Erythroblast (primary cell): ENCODE measurements around the gene DLL4.
A peak's percentile ranks its signal among the peaks of the same experiment; 100 is the strongest.

Source experiments
- DNase-seq, 2 experiments: peaks; one replicate each; lab custom pipeline; 2025; lab: John Stamatoyannopoulos, UW
- GATA1 ChIP-seq: IDR thresholded peaks from 2 replicates; pipeline ENCODE4 v1.6.1; 2011; ENCODE audit warnings: low read depth, mild to moderate bottlenecking, control low read depth, low read length, moderate library complexity
- POLR2A ChIP-seq: IDR thresholded peaks from 2 replicates; pipeline ENCODE4 v1.6.1; 2011; ENCODE audit warnings: mild to moderate bottlenecking, low read length

Gene DLL4

GRCh38 chr15:40926659-40927494, 2.3 kb upstream of the DLL4 start:
- TF ChIP-seq GATA1 (no peak), POLR2A (no peak)
- no peak for DNase-seq

GRCh38 chr15:40927495-40927872, 1.7 kb upstream of the DLL4 start:
- TF ChIP-seq GATA1 (no peak), POLR2A (no peak)
- no peak for DNase-seq

- no peak for DNase-seq
Measured at GRCh38 chr15:40927873-40928806, 1.0 kb upstream of the DLL4 start.

GRCh38 chr15:40929660-40930429, 705 bp downstream of the DLL4 start:
- DNase-seq = peak; percentile 32 to 37
- TF ChIP-seq GATA1 = no peak
- no peak for TF ChIP-seq POLR2A

More at GRCh38 chr15:40927873-40928806, 1.0 kb upstream of the DLL4 start:
- TF ChIP-seq POLR2A (no peak), GATA1 (no peak)

GRCh38 chr15:40930430-40931299, 1.5 kb downstream of the DLL4 start:
- peak; percentile 34 to 49 for DNase-seq
- TF ChIP-seq GATA1 = no peak
- TF ChIP-seq POLR2A = no peak

GRCh38 chr15:40931300-40932142, 2.4 kb downstream of the DLL4 start:
- DNase-seq = no peak
- no peak for TF ChIP-seq GATA1
- no peak for TF ChIP-seq POLR2A

- DNase-seq = no peak
Measured at GRCh38 chr15:40932156-40932555, 3.0 kb downstream of the DLL4 start.

GRCh38 chr15:40932649-40933516, 3.7 kb downstream of the DLL4 start:
- no peak for DNase-seq
- TF ChIP-seq GATA1 (no peak), POLR2A (no peak)

More at GRCh38 chr15:40932156-40932555, 3.0 kb downstream of the DLL4 start:
- TF ChIP-seq GATA1 (no peak), POLR2A (no peak)

- DNase-seq = no peak
- TF ChIP-seq POLR2A (no peak), GATA1 (no peak)
Measured at GRCh38 chr15:40933517-40933902, 4.4 kb downstream of the DLL4 start.

- TF ChIP-seq GATA1 = no peak
- no peak for TF ChIP-seq POLR2A
- no peak for DNase-seq
Measured at GRCh38 chr15:40934457-40934856, 5.3 kb downstream of the DLL4 start.

GRCh38 chr15:40936234-40936708, 7.1 kb downstream of the DLL4 start:
- TF ChIP-seq POLR2A (no peak), GATA1 (no peak)

More at GRCh38 chr15:40936234-40936708, 7.1 kb downstream of the DLL4 start:
- DNase-seq = no peak
